EL (cell line): ENCODE measurements around the gene ARID3A.

Experiments
- DNase-seq: peaks from one replicate; pipeline ENCODE4 v3.0.0-alpha.2; 2016

Gene ARID3A

DNA sequence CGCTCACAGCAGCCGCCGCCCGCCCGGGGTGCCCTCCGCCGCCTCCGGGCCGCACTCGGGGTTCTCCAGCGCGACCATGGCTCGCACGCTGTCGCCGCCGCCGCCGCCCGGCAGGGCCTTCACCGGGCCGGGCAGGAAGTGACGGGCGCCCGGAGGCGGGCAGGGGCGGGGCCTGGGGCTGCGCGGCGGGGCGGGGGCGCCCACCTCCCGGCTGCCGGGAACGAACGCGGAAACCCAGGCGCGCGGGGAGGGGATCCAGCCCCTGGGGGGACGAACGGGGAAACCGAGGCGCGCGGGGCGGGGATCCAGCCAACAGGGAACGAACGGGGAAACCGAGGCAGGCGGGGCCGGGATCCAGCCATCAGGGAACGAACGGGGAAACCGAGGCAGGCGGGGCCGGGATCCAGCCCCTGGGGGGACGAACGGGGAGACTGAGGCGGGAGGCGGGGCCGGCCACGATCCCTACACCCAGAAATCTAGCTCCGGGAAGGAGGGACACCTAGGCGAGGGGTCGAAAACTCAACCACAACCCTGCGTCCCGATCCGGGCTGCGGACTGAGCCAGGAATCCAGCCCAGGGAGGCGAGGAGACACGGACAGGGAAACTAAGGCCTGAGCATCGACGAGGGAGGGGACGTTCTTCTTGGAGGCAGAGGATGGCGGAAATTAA is 12.6 kb upstream of the ARID3A start, which contains the start of gene R3HDM4:
TSS of gene R3HDM4 (minus strand) at position 140 of the 669 bp plus-strand sequence. CDS start at position 78, 62 bp downstream.
- peak; percentile 63 for DNase-seq

DNA sequence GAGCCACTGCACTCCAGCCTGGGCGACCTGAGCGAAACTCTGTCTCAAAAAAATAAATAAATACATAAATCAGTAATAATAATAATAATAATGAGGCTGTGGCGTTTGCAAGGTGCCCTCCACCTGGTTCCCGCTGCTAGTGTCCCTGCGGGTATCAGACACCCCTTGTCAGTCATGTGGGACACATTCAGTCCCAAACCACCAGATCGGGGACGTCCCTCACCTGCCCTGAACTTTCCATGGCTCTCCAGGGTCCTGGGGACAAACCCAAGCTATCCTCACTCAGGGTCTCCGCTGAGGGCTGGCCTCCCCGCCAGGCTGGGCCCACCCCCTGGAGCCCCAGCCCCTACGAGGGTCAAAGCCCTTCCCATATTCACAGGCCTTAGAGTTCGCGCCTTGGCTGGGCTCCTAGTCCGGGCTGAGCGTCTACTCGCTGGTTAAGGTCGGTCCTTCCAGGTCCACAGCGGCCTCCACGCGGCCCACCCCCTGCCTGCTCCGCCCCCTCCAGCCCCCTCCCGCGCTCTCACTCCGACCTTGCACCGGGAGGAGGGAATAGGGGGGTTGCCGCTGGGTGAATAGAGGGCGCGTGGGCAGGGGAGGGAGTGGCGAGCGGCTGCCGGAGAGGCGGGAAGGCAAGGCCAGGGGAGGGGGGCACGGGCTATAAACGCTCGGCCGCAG is 9.1 kb upstream of the ARID3A start:
- no peak for DNase-seq

DNA sequence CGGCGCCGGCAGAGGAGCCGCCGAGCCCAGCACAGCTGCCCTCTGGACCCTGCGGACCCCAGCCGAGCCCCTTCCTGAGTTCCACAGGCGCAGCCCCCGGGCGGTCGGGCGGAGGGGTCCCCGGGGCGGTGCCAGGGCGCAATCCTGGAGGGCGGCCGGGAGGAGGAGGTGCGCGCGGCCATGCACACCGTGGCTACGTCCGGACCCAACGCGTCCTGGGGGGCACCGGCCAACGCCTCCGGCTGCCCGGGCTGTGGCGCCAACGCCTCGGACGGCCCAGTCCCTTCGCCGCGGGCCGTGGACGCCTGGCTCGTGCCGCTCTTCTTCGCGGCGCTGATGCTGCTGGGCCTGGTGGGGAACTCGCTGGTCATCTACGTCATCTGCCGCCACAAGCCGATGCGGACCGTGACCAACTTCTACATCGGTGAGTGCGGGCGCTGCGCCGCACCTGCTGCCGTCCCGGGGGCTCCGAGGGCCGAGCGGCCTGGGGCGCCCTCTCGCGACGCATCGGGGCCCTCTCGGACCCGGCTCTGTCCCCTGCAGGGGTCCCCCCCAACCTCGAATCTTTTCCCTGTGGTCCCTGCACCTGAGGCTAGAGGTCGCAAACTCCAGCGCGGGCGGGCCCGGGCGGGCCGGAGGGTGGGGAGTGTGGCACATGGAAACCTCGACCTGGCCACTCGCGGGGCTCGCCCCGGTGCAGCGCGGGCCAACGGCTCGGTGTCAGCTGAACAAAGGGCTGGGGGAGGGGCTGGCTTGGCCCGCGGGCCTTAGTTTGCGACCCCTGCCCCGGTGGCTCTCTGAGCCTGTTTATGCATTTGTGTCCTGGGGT is 8.3 kb upstream of the ARID3A start, which contains the start of gene KISS1R:
TSS of gene KISS1R (plus strand) at position 11 of the 829 bp plus-strand sequence. CDS start at position 181, 170 bp downstream.
- DNase-seq: no peak

DNA sequence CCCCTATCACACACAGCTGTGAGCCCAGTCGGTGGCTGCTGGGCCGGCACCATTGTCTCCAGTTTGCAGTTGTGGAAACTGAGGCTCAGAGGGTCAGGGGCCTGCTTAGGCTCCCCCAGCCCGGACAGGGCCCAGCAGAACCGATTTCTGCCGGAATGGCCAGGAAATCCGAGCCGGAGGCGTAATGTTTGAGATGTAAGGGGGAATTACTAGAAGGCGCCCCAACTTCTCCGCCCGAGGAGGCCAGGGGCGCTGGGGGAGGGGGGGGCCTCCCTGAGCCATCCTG is 7.7 kb upstream of the ARID3A start:
- DNase-seq: no peak

DNA sequence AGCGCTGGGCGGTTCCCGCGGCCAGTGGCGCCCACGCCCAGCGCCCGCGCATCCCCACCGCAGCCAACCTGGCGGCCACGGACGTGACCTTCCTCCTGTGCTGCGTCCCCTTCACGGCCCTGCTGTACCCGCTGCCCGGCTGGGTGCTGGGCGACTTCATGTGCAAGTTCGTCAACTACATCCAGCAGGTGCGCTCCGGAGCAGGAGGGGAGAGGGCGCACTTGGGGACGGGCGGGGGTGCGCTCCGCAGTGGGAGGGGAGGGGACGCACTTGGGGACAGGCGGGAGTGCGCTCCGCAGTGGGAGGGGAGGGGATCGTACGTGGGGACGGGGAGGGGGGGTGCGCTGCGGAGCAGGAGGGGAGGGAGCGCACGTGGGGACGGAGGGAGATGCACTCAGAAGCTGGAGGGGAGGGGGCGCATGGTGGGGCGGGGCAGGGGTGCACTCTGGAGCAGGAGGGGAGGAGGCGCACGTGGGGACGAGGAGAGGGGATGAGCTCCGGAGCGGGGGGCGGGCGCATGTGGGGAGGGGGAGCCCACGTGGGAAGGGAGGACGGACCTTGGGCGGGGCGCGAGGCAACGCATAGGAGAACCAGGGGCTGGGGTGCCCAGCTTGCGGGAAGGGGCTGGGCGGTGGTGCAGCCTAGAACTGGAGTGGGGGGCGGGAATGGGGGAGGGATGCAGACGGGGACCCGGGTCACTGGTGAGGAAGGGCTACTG is 7.2 kb upstream of the ARID3A start:
- DNase-seq: no peak

DNA sequence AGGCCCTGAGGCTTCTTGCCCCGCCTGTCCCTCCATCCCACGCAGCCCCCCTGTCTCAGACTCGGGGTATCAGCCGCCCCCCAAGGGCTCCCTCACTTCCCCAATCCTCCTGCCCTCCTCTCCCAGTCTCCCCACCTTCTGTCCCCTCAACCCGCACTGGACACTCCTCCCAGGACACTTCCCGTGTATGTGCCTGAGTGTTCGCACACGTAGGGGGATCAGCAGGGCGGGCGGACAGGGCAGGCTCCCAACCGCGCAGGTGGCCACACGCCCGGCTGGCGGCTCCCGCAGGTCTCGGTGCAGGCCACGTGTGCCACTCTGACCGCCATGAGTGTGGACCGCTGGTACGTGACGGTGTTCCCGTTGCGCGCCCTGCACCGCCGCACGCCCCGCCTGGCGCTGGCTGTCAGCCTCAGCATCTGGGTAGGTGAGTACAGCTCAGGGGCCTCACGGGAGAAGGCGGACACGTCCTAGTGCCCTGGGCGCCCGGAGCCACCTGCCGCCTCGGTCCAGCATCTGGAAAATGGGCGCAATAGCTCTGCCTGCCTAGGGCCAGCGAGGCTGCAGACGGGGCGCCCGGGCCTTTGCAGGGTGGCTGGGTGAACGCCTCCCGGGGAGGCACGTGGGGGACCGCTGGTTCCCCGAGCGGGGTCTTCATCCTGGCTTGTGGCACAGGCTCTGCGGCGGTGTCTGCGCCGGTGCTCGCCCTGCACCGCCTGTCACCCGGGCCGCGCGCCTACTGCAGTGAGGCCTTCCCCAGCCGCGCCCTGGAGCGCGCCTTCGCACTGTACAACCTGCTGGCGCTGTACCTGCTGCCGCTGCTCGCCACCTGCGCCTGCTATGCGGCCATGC is 6.4 kb upstream of the ARID3A start:
- DNase-seq: no peak

DNA sequence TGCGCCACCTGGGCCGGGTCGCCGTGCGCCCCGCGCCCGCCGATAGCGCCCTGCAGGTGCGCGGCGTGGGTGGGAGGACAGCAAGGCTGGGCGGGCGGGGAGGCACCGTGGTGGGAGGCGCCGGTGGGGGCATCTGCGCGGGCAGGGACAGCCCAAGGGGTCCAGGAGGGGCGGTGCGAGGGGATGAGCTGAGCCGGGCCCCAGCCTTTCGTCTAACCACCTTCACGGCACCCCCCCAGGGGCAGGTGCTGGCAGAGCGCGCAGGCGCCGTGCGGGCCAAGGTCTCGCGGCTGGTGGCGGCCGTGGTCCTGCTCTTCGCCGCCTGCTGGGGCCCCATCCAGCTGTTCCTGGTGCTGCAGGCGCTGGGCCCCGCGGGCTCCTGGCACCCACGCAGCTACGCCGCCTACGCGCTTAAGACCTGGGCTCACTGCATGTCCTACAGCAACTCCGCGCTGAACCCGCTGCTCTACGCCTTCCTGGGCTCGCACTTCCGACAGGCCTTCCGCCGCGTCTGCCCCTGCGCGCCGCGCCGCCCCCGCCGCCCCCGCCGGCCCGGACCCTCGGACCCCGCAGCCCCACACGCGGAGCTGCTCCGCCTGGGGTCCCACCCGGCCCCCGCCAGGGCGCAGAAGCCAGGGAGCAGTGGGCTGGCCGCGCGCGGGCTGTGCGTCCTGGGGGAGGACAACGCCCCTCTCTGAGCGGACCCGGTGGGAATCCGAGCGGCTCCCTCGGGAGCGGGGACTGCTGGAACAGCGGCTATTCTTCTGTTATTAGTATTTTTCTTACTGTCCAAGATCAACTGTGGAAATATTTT is 5.6 kb upstream of the ARID3A start:
- DNase-seq: peak; percentile 44

DNA sequence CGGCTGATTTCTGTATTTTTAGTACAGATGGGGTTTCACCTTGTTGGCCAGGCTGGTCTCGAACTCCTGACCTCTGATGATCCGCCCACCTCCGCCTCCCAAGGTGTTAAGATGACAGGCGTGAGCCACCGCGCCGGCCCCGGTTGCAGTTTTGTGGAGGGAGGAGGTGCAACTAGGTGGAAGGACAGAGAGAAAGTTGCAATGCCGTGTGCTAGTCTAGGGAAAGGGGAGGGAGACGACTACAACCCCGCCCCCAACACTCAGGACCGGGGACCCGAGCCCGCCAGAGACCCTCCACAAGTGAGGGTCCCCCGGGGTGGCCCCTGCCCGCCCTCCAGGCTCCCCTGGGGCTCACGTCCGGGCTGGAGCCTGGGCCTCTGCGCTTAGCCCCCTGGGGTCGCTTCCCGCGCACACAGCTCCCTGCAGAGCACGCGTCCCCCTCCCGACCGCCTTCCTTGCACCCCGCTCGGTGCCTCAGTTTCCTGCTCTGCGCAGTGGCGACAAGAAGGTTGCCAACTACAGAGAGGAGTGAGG is 1.2 kb upstream of the ARID3A start:
- DNase-seq: no peak

DNA sequence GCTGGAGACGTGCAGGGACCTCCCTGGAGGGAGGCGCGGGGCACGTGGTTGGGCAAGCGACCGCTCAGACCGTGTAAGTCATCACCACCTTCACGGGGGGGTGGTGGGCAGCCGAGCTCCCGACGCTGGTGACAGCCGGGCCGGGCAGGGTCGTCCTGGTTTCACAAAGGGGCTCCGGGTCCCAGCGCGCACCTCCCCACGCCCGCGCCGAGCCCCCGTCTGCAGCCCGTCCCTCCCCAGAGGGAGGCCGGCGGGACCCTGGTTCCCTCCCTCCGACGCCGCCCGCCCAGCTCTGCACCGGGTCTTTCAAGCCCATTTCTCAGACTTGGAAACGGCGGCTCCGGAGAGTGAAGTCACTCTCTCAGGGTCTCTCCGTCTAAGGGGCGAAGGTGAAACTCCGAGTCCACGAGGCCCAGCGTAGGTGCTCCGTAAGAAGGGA is 729 bp upstream of the ARID3A start:
- peak; percentile 52 for DNase-seq

DNA sequence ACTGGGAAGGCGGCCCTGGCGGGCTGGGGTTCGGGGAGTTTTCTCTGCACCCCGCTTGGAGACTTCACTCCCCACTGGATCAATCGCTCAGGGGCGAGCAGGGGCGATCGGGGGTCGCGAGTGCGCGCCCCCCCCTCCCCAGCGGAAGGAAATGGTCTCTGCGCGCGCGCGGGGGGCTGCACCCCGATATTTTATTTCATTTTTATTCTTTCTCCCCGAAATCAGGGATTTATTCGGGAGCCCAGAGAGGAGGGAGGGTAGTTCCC is 421 bp downstream of the ARID3A start:
- DNase-seq: no peak

DNA sequence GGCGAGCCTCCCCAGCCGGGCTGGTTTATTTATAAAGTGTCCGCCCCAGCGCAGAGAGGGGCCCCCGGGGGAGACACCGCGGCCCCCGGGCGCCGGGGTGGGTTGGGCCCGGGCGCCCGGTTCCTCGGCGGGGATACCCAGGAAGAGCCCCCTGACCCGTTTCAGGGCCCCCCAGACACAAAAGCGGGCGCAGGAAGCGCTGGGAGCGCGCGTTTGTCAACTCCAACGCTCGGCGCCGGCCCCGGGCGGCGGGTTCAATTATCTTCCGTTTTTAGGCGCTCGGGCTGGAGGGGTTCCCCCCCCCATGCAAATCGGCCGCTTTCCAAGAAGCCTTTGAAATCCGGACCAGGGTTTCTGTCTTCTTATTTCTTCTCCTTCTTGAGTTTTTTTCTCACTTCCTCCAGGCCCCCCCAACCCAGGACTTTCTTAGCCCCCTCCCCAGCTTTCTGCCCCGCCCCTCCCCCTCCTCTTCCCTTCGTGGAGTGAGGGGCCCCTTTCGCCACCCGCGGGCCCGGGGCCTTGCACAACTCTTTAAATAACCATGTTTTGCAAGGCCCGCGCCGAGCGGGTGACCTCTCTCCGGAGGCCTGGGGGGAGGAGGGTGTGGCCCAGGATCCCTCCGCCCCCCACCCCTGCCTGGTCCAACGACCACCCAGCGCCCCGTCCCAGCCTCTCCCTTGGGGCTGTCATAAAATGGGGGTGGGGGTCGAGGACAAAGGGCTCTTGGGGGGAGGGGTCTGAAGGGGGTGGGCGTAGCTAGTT is 935 bp downstream of the ARID3A start:
- peak; percentile 43 for DNase-seq

DNA sequence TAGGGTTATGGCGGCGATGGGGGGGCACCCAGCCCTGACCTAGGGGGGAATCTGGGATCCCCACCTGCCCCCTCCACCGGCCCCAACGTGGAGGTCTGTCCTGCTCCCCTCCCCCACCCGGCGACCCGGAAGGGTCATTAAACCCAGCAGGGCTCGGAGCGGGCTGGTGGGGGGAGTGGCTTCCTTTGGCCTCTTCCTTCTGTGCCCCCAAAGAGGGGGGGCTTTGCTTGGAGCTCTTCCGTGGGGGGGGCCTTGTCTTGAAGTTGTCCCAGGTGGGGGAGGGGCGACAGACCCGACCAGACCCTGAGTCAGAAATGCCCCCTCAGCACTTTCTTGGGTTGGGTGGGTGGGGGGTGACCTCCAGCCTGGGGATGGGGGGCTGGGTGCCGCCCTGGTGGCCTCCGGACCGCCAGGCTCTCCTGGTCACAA is 1.5 kb downstream of the ARID3A start:
- DNase-seq: no peak

DNA sequence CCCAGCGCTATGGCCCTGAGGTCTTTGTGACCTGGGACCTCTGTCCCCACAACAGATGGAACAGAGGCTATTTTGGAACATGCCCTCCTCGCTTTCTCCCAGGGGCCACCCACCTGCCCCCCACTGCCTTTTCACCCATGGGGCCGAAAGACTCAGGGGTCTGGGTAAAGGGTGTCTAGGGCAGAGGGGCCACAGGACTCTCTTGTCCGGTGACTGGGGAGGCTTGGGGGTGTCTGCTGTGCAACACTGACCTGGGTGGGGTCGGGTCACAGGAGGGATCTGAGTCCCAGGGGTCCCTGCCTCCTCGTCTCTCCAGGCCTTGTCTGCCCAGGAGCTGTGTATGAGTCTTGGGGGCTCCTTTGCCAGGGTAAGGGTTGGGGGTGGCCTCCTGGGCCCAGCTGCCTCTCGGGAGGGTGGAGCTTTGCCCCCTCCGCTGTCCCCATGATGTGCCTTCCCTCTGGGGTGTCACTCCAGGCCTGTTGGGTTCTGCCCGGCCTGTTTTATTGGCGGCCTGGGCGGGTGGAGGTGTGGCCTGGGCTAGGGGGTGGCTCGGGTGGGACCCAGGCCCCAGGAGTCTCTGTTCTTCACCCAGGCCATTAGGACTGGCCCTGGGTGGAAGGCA is 2.1 kb downstream of the ARID3A start:
- DNase-seq: no peak

DNA sequence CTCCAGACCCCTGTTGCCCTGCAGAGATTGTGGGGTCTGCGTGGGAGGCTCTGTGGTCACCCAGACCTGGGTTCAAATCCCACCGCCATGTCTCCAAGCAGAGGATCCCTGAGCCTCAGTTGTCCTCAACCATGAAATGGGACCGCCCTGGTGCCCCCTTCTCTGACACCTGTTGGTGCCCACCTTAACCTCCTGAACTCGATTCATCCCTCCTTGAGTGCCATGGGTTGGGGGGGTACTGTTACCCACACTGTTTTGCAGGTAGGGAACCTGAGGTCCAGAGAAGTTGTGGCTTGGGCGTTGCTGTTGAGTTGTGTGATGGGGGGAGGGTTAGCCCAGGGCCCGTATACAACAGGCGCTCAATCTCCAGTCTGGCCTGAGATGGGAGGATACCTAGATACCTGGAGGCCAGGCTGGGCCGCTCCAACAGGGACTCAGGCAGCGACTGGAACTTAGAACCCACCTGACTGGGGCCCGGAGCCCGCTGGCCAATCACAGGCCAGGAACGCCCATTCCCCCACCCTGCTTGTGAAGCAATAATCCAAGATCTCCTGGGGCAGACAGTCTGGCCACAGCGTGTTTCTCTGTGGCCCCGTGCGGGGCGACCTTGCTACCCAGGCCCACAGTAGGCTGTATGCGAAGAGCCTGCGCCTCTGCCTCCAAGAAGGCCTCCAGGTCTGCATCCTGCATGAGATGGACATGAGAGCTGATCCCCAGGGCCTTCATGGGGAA is 2.8 kb downstream of the ARID3A start:
- DNase-seq: no peak

DNA sequence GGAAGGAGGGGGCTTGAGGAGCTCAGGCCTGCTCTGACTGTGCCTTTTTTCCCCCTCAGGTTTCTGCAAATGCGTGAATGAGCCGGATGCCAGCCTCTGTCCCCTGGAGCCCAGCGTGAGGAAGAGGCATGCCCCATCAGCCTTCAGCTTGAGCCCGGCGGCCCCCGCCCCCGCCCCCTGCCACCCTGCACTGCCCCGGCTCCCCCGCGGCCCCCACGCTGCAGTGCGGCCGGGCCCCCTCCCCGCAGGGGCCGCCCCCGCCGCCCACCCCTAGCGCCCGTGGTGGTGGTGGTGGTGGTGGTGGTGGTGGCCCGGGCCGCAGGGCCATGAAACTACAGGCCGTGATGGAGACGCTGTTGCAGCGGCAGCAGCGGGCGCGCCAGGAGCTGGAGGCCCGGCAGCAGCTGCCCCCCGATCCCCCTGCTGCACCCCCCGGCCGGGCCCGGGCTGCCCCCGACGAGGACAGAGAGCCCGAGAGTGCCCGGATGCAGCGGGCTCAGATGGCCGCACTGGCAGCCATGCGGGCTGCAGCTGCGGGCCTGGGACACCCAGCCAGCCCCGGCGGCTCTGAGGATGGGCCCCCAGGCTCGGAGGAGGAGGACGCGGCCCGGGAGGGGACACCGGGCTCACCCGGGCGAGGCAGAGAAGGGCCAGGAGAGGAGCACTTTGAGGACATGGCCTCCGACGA is 3.5 kb downstream of the ARID3A start:
- DNase-seq: no peak

DNA sequence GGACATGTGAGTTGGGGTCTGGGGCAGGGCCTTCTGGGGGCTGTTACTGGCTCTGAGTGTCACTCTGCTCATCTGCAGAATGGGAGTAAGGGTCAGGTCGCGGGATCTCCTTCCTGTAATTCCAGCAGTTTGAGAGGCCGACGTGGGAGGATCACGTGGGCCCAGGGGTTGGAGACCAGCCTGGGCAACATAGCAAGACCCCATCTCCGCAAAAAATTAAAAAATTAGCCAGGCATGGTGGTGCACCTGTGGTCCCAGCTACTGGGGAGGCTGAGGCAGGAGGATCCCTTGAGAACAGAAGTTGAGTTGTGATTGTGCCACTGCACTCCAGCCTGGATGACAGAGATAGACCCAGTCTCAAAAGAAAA is 4.0 kb downstream of the ARID3A start:
- DNase-seq: no peak

DNA sequence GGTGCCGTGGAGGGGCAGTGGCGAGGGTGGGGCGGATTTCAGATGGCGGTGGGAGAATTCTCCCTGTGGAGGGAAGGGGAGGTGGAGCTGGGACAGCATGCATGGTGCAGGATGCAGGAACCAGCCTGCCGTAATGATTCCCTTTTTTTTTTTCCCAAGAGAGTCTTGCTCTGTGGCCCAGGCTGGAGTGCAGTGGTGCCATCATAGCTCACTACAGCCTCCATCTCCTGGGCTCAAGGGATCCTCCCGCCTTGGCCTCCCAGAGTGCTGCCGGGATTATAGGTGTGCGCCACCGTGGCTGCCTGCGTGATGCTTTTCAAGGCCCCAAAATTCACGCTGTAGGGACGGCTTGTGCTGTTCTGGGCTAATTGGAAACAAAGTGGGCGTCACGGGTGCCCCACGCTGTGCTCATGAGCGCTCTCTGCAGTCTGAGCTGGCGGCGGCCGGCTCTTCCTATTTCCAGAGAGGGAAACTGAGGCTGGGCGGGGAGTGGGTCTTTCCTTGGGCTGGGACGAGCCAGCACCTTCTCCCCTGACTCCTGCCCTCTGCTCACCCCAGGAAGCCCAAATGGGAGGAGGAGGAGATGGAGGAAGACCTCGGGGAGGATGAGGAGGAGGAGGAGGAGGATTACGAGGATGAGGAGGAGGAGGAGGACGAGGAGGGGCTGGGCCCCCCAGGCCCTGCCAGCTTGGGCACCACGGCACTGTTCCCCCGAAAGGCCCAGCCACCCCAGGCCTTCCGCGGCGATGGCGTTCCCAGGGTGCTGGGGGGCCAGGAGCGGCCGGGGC is 6.2 kb downstream of the ARID3A start:
- no peak for DNase-seq
